Hindlimb muscle (tissue), 1 donor: ENCODE measurements around the gene PITPNB. TPM values are rescaled to one million over a fixed set of nuclear protein-coding genes. Genes with fewer than 3 reads are reported as not detected.

ENCODE experiments used
- polyA plus RNA-seq: library from polyadenylated mRNA; unstranded; fragments of 120-200 nt; gene quantifications from one replicate; pipeline ENCODE4 v1.2.1, GENCODE V29; 2013; ENCODE audit not compliant: insufficient read length

PITPNB gene
- polyA plus RNA-seq, 1 donor: 38.3 TPM

Other genes with a start within 250 kb of the PITPNB start
- 17.7 TPM for gene MN1, start 117.5 kb downstream of the PITPNB start, polyA plus RNA-seq